ENCODE results near the gene TPST2. TPM values are rescaled to one million over a fixed set of nuclear protein-coding genes. Genes with fewer than 3 reads are reported as not detected.

Gene TPST2
- total RNA-seq, 4 donors from 2014 or later: 44.5 to 59.4 (median 51.9) TPM

GRCh38 chr22:26556904-26557303 lies 33.0 kb downstream of the TPST2 start:
- TF ChIP-seq CTCF (IDR thresholded peaks at IDR 0.05) (no peak), POLR2A (IDR thresholded peaks at IDR 0.05) (no peak), POLR2AphosphoS5 (IDR thresholded peaks at IDR 0.05) (no peak), EP300 (IDR thresholded peaks at IDR 0.05) (no peak)
- Histone ChIP-seq H3K9me3 (no peaks in the 10 kb centered on the region), H3K36me3 (no peaks in the 10 kb centered on the region), H3K27me3 (no peaks in the 10 kb centered on the region), H3K4me1 (peaks cover 15% of the 10 kb centered on the region), H3K4me3 (no peak overlapping the region), H3K27ac (no peak overlapping the region)
- 87% methylated on average over 4 of the region's 5 CpGs for WGBS
- no peak for DNase-seq (ENCODE audit: low spot score in 2 of 2)

- no peak for DNase-seq (ENCODE audit: low spot score in 2 of 2)
- no peak overlapping the region for H3K27ac ChIP-seq
- H3K9me3 ChIP-seq: no peaks in the 10 kb centered on the region
- WGBS: 83% methylated on average over 11 of the region's 11 CpGs
- TF ChIP-seq EP300 (IDR thresholded peaks at IDR 0.05) (no peak), POLR2AphosphoS5 (IDR thresholded peaks at IDR 0.05) (no peak), POLR2A (IDR thresholded peaks at IDR 0.05) (no peak), CTCF (IDR thresholded peaks at IDR 0.05) (no peak)
- no peaks in the 10 kb centered on the region for H3K36me3 ChIP-seq
- peaks cover 17% of the 10 kb centered on the region for H3K4me1 ChIP-seq
- H3K4me3 ChIP-seq: no peak overlapping the region
- H3K27me3 ChIP-seq: no peaks in the 10 kb centered on the region
Measured at GRCh38 chr22:26555478-26555877, 34.5 kb downstream of the TPST2 start.

- Histone ChIP-seq H3K27me3 (no peaks in the 10 kb centered on the region), H3K4me1 (peaks cover 22% of the 10 kb centered on the region), H3K36me3 (no peaks in the 10 kb centered on the region), H3K27ac (no peak overlapping the region), H3K9me3 (no peaks in the 10 kb centered on the region), H3K4me3 (no peak overlapping the region)
- TF ChIP-seq POLR2A (IDR thresholded peaks at IDR 0.05) (no peak), EP300 (IDR thresholded peaks at IDR 0.05) (no peak), POLR2AphosphoS5 (IDR thresholded peaks at IDR 0.05) (no peak), CTCF (IDR thresholded peaks at IDR 0.05) (no peak)
- WGBS: 76% methylated on average over 6 of the region's 6 CpGs
- DNase-seq (ENCODE audit: low spot score in 2 of 2): no peak
Measured at GRCh38 chr22:26554956-26555355, 35.0 kb downstream of the TPST2 start.

GRCh38 chr22:26553056-26553752 lies 36.7 kb downstream of the TPST2 start:
- TF ChIP-seq CTCF (IDR thresholded peaks at IDR 0.05) (no peak), EP300 (IDR thresholded peaks at IDR 0.05) (no peak), POLR2A (IDR thresholded peaks at IDR 0.05) (no peak), POLR2AphosphoS5 (IDR thresholded peaks at IDR 0.05) (no peak)
- no peaks in the 10 kb centered on the region for H3K36me3 ChIP-seq
- 41% methylated on average over 7 of the region's 7 CpGs for WGBS

GRCh38 chr22:26552466-26552865 lies 37.5 kb downstream of the TPST2 start:
- Histone ChIP-seq H3K4me3 (no peak overlapping the region), H3K27ac (no peak overlapping the region), H3K9me3 (no peaks in the 10 kb centered on the region), H3K4me1 (peaks cover 35% of the 10 kb centered on the region), H3K36me3 (no peaks in the 10 kb centered on the region), H3K27me3 (no peaks in the 10 kb centered on the region)
- TF ChIP-seq CTCF (IDR thresholded peaks at IDR 0.05) (no peak), POLR2A (IDR thresholded peaks at IDR 0.05) (no peak), POLR2AphosphoS5 (IDR thresholded peaks at IDR 0.05) (no peak), EP300 (IDR thresholded peaks at IDR 0.05) (no peak)
- 81% methylated on average over 10 of the region's 10 CpGs for WGBS
- no peak for DNase-seq (ENCODE audit: low spot score in 2 of 2)

More at GRCh38 chr22:26553056-26553752, 36.7 kb downstream of the TPST2 start:
- H3K27ac ChIP-seq: no peak overlapping the region
- no peaks in the 10 kb centered on the region for H3K27me3 ChIP-seq
- H3K9me3 ChIP-seq: no peaks in the 10 kb centered on the region
- no peak overlapping the region for H3K4me3 ChIP-seq
- H3K4me1 ChIP-seq: peaks cover 34% of the 10 kb centered on the region
- no peak for DNase-seq (ENCODE audit: low spot score in 2 of 2)
